Endothelial cell of umbilical vein (primary cell): ENCODE data around the gene ATP8A1. TPM values are rescaled to one million over a fixed set of nuclear protein-coding genes. Genes with fewer than 3 reads are reported as not detected.

Experiments
- BruUV-seq: library from RNA; stranded (reverse); fragments of 400-500 nt; replicated peaks from 2 replicates; lab custom pipeline; 2021; lab: Mats Ljungman, UMichigan
- CTCF ChIA-PET: fragments of 300-600, 350-600 bp; sonication (Branson Sonifier 250); formaldehyde crosslinking; loops from one replicate; lab custom pipeline; 2021; ENCODE audit warnings: antibody characterized with exemption, inconsistent platforms; lab: Charles Lee
- POLR2A ChIA-PET: fragments of 300-600, 350-600 bp; sonication (Branson Sonifier 250); formaldehyde crosslinking; loops from one replicate; lab custom pipeline; 2021; ENCODE audit warnings: antibody characterized with exemption, inconsistent platforms; lab: Charles Lee
- DNase-seq: peaks from one replicate; pipeline ENCODE4 v3.0.0-alpha.2; 2011; ENCODE audit warnings: low read depth, low spot score
- FAIRE-seq: peaks from 2 replicates; lab custom pipeline; 2011; peaks lifted over from hg19 to GRCh38; lab: Jason Lieb, UNC
- H2AFZ ChIP-seq: 2 replicates; pipeline ENCODE4 v1.6.0; 2012; ENCODE audit warnings: low read depth, low read length, control low read depth, inconsistent platforms
- H3K27ac ChIP-seq: 2 replicates; pipeline ENCODE4 v1.5.1; 2011; ENCODE audit warnings: low read depth, mild to moderate bottlenecking, control low read depth, low read length, moderate library complexity; ENCODE audit not compliant: insufficient read depth
- H3K27me3 ChIP-seq, 2 experiments: 2 replicates each; pipeline versions ENCODE4 v1.6.0 to v1.6.1; 2011; ENCODE audit warnings: low read length in 2 of 2, mixed read lengths in 1 of 2; ENCODE audit not compliant: control insufficient read depth in 2 of 2, insufficient read depth in 2 of 2
- H3K36me3 ChIP-seq, 2 experiments: 2 replicates in 1 of 2; 3 replicates in 1 of 2; pipeline ENCODE4 v1.5.1; 2011; ENCODE audit warnings: low read length in 2 of 2, mild to moderate bottlenecking in 1 of 2, moderate library complexity in 1 of 2; ENCODE audit not compliant: control insufficient read depth in 2 of 2, insufficient read depth in 2 of 2; ENCODE audit errors: extremely low read depth in 1 of 2
- H3K4me1 ChIP-seq: 3 replicates; pipeline ENCODE4 v1.5.1; 2011; ENCODE audit warnings: mild to moderate bottlenecking, low read length; ENCODE audit not compliant: control insufficient read depth, insufficient read depth; ENCODE audit errors: extremely low read depth
- H3K4me2 ChIP-seq: 2 replicates; pipeline ENCODE4 v1.6.1; 2011; ENCODE audit warnings: low read length, control low read depth, mixed read lengths; ENCODE audit not compliant: insufficient read depth
- H3K4me3 ChIP-seq, 3 experiments: fragments of 200-600 bp in 1 of 3; sonication (generic), shearing (Covaris generic) in 1 of 3; replicated peaks in 1 of 3; 2 replicates each; pipeline ENCODE4 v1.5.1; 2011 to 2016; ENCODE audit warnings: control low read depth in 3 of 3, low read length in 3 of 3, mild to moderate bottlenecking in 2 of 3, inconsistent platforms in 1 of 3, low read depth in 1 of 3, moderate library complexity in 1 of 3; ENCODE audit not compliant: insufficient read depth in 1 of 3
- H3K79me2 ChIP-seq: 2 replicates; pipeline ENCODE4 v1.6.0; 2012; ENCODE audit warnings: low read length, inconsistent platforms; ENCODE audit not compliant: control insufficient read depth, insufficient read depth
- H3K9ac ChIP-seq: replicated peaks from 2 replicates; pipeline ENCODE3; 2011; ENCODE audit warnings: low read length, control low read depth; ENCODE audit not compliant: insufficient read depth; ENCODE audit errors: extremely low read depth
- H3K9me1 ChIP-seq: replicated peaks from 3 replicates; pipeline ENCODE4 v1.6.0; 2011; ENCODE audit warnings: mild to moderate bottlenecking, low read length; ENCODE audit not compliant: control insufficient read depth, insufficient read depth; ENCODE audit errors: extremely low read depth
- H3K9me3 ChIP-seq: replicated peaks from 2 replicates; pipeline ENCODE4 v1.5.1; 2012; ENCODE audit warnings: low read length, inconsistent platforms; ENCODE audit not compliant: control insufficient read depth, insufficient read depth
- H4K20me1 ChIP-seq: replicated peaks from 2 replicates; pipeline ENCODE3; 2011; ENCODE audit warnings: mild to moderate bottlenecking, low read length; ENCODE audit not compliant: control insufficient read depth, insufficient read depth; ENCODE audit errors: extremely low read depth
- CTCF ChIP-seq, 2 donors: IDR thresholded peaks; 1 replicate in 1 of 2; 2 replicates in 1 of 2; pipeline ENCODE4 v1.5.1; 2011; ENCODE audit warnings: low read length in 2 of 2, mild to moderate bottlenecking in 2 of 2, moderate library complexity in 2 of 2, control low read depth in 1 of 2, inconsistent platforms in 1 of 2, low read depth in 1 of 2; ENCODE audit not compliant: insufficient read depth in 1 of 2; ENCODE audit errors: extremely low read depth in 1 of 2
- EZH2 ChIP-seq: IDR thresholded peaks from 2 replicates; pipeline ENCODE4 v1.6.1; 2012; ENCODE audit warnings: borderline replicate concordance, low read depth, mild to moderate bottlenecking, moderate library complexity, low read length, inconsistent platforms; ENCODE audit not compliant: severe bottlenecking
- FOS ChIP-seq: IDR thresholded peaks from 2 replicates; pipeline ENCODE4 v1.6.1; 2011; ENCODE audit warnings: mild to moderate bottlenecking, low read length, moderate library complexity, borderline replicate concordance; ENCODE audit not compliant: insufficient read depth
- GATA2 ChIP-seq: IDR thresholded peaks from 2 replicates; pipeline ENCODE4 v1.7.0; 2011; ENCODE audit warnings: low read depth, mild to moderate bottlenecking, moderate library complexity, mixed read lengths, low read length; ENCODE audit not compliant: insufficient read length, insufficient read depth
- JUN ChIP-seq: IDR thresholded peaks from 2 replicates; pipeline ENCODE4 v1.6.1; 2011; ENCODE audit warnings: borderline replicate concordance, low read depth; ENCODE audit not compliant: insufficient read length, insufficient read depth
- MYC ChIP-seq: IDR thresholded peaks from one replicate; pipeline ENCODE4 v1.6.1; 2011; ENCODE audit warnings: mild to moderate bottlenecking, low read depth, low read length
- POLR2A ChIP-seq: IDR thresholded peaks from 2 replicates; pipeline ENCODE4 v1.6.1; 2012; ENCODE audit warnings: low read depth, mild to moderate bottlenecking, control low read depth, low read length
- POLR2AphosphoS5 ChIP-seq: IDR thresholded peaks from 2 replicates; pipeline ENCODE4 v1.6.1; 2012; ENCODE audit warnings: low read depth, mild to moderate bottlenecking, control low read depth, low read length, moderate library complexity; ENCODE audit not compliant: insufficient read depth
- dilution Hi-C: fragments of 300-500 bp; cut with MboI; formaldehyde crosslinking; loops from one replicate; pipeline ENCODE4 v1.15.0; 2019; ENCODE audit warnings: low sequenced_read_pairs; ENCODE audit not compliant: extremely low pct_ligation_motif_present
- intact Hi-C: fragments of 100-400 bp; cut with micrococcal nuclease; formaldehyde crosslinking; loops from one replicate; pipeline ENCODE4 v1.10.0; 2022
- polyA plus RNA-seq, 4 experiments: library from polyadenylated mRNA; depleted of rRNA in 3 of 4; stranded (reverse) in 3 of 4; unstranded in 1 of 4; fragments of >200 nt; gene quantifications; 2 replicates each; pipeline versions ENCODE4 v1.2.1 to v1.2.3, GENCODE V29; 2011 to 2012; ENCODE audit warnings: missing spikeins in 1 of 4
- total RNA-seq: library from RNA; stranded (reverse); gene quantifications from 2 replicates; pipeline ENCODE4 v1.2.3, GENCODE V29; 2021
- TF ChIP-seq, protein P1 (sequence below): IDR thresholded peaks from 2 replicates; pipeline ENCODE4 v1.6.1; 2011; ENCODE audit not compliant: insufficient read depth, insufficient read length

ATP8A1 gene
- total and polyA plus RNA-seq, 2 donors (not counting 3 experiments of a cell fraction or from before 2014, with no cell fraction given): 0.97 to 11.5 TPM

- no peak overlapping the region for H2AFZ ChIP-seq
- H3K4me3 ChIP-seq: no peak overlapping the region
- H3K27me3 ChIP-seq: peaks cover 2% of the 10 kb centered on the region in 2 experiments
- intact Hi-C loops (loop anchor here (5.0 kb wide), 1 partner anchor 59 kb away; no protein-coding TSS in a partner anchor), dilution Hi-C loops (no loop called here)
- BruUV-seq: no TSS peak
- no peaks in the 10 kb centered on the region for H3K4me1 ChIP-seq
- no peaks in the 10 kb centered on the region for H3K9me3 ChIP-seq
- H3K9me1 ChIP-seq: no peaks in the 10 kb centered on the region
- FAIRE-seq (no peak), DNase-seq (no peak)
- CTCF ChIA-PET: no interaction called here
- POLR2A ChIA-PET: no interaction called here
- no peak overlapping the region for H3K4me2 ChIP-seq
- H3K36me3 ChIP-seq: no peaks in the 10 kb centered on the region
- H4K20me1 ChIP-seq: no peaks in the 10 kb centered on the region
- TF ChIP-seq, protein P1, sequence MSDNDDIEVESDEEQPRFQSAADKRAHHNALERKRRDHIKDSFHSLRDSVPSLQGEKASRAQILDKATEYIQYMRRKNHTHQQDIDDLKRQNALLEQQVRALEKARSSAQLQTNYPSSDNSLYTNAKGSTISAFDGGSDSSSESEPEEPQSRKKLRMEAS: no peak
- TF ChIP-seq JUN: no peak
- no peak for TF ChIP-seq POLR2AphosphoS5
- TF ChIP-seq CTCF (IDR thresholded peaks at IDR 0.05; ENCODE audit: extremely low read depth in 1 of 2, insufficient read depth in 1 of 2, low read depth in 1 of 2, low read length in 2 of 2): no peak
- no peak for TF ChIP-seq GATA2
- no peak for TF ChIP-seq FOS
- no peak for TF ChIP-seq EZH2
- no peak for TF ChIP-seq MYC
- no peak for TF ChIP-seq POLR2A
- no peak overlapping the region for H3K9ac ChIP-seq
- H3K27ac ChIP-seq: no peak overlapping the region
- no peaks in the 10 kb centered on the region for H3K79me2 ChIP-seq
Measured at GRCh38 chr4:42361456-42361855, 295.4 kb downstream of the ATP8A1 start.
